Measurements from ENCODE around the gene FECH.

FECH gene

GRCh38 chr18:57630002-57630753, 43.7 kb upstream of the FECH start (continued):
- TF ChIP-seq PRDM1 (tag by site-specific recombination; IDR thresholded peaks at IDR 0.05): no peak
- peak; percentile 70 for TF ChIP-seq ZNF692 (tag by site-specific recombination; IDR thresholded peaks at IDR 0.05)
- peak; percentile 80 for TF ChIP-seq ZNF768 (tag by site-specific recombination; IDR thresholded peaks at IDR 0.05)
- peak; percentile 12; the same call in 1 of the 2 replicates for TF ChIP-seq ZFP3 (tag by site-specific recombination; IDR thresholded peaks at IDR 0.05; ENCODE audit: low read depth)
- no peak for TF ChIP-seq EGR2 (tag by site-specific recombination; IDR thresholded peaks at IDR 0.05; ENCODE audit: low read depth)
- no peak for TF ChIP-seq SETDB1 (IDR thresholded peaks at IDR 0.05; ENCODE audit: insufficient read length, low read length)
- peak; percentile 48 for TF ChIP-seq ZNF843 (tag by site-specific recombination; IDR thresholded peaks at IDR 0.05)
- TF ChIP-seq GFI1B (tag by site-specific recombination; IDR thresholded peaks at IDR 0.05): peak; percentile 93
- TF ChIP-seq ZNF302 (tag by site-specific recombination; IDR thresholded peaks at IDR 0.05; ENCODE audit: low read depth): no peak
- peak; percentile 95 for TF ChIP-seq ZNF335 (tag by site-specific recombination; conservative IDR thresholded peaks at IDR 0.05)
- no peak for TF ChIP-seq ZNF133 (tag by site-specific recombination; IDR thresholded peaks at IDR 0.05)
- TF ChIP-seq ZNF580 (tag by site-specific recombination; IDR thresholded peaks at IDR 0.05): 0 out of 2 replicates have a peak, but pooled peaks have one; percentile 41
- peak; percentile 55; the same call in 1 of the 2 replicates for TF ChIP-seq KLF8 (tag by site-specific recombination; IDR thresholded peaks at IDR 0.05)
- peak; percentile 15; the same call in 1 of the 2 replicates for TF ChIP-seq ZBTB6 (tag by site-specific recombination; IDR thresholded peaks at IDR 0.05)
- peak; percentile 21; the same call in 1 of the 2 replicates for TF ChIP-seq KLF1 (tag by site-specific recombination; IDR thresholded peaks at IDR 0.05)
- TF ChIP-seq ZNF266 (tag by site-specific recombination; IDR thresholded peaks at IDR 0.05; ENCODE audit: low read depth): no peak
- no peak for TF ChIP-seq ZNF639 (tag by site-specific recombination; IDR thresholded peaks at IDR 0.05)
- TF ChIP-seq ZNF561 (tag by site-specific recombination; IDR thresholded peaks at IDR 0.05; ENCODE audit: borderline replicate concordance): 0 out of 2 replicates have a peak, but pooled peaks have one; percentile 51
- peak; percentile 95 for TF ChIP-seq ZSCAN30 (tag by site-specific recombination; IDR thresholded peaks at IDR 0.05)
- TF ChIP-seq KLF9 (tag by site-specific recombination; IDR thresholded peaks at IDR 0.05; ENCODE audit: low read depth): peak; percentile 9; the same call in 1 of the 2 replicates
- TF ChIP-seq PRDM10 (tag by site-specific recombination; IDR thresholded peaks at IDR 0.05): peak; percentile 27; the same call in 1 of the 2 replicates
- TF ChIP-seq ZBTB8A (tag by site-specific recombination; IDR thresholded peaks at IDR 0.05): peak; percentile 31
- TF ChIP-seq ZNF398 (tag by site-specific recombination; IDR thresholded peaks at IDR 0.05): no peak
- peak; percentile 83 for TF ChIP-seq IKZF3 (tag by site-specific recombination; IDR thresholded peaks at IDR 0.05)
- peak; percentile 93 for TF ChIP-seq CTCF (tag by site-specific recombination; IDR thresholded peaks at IDR 0.05)
- TF ChIP-seq ZNF658 (tag by site-specific recombination; IDR thresholded peaks at IDR 0.05): no peak
